CD14-positive monocyte (primary cell): ENCODE measurements around the gene RRAS. TPM values are rescaled to one million over a fixed set of nuclear protein-coding genes. Genes with fewer than 3 reads are reported as not detected.

ENCODE experiments used
- DNase-seq, 3 donors: peaks; one replicate each; pipeline ENCODE4 v3.0.0-alpha.2; 2011 to 2022
- H2AFZ ChIP-seq: 2 replicates; pipeline ENCODE4 v1.6.0; 2012; ENCODE audit warnings: mild to moderate bottlenecking, low read depth, low read length, inconsistent platforms; ENCODE audit not compliant: insufficient read depth, poor library complexity, severe bottlenecking
- H3K27ac ChIP-seq, 2 donors: 1 replicate in 1 of 2; 2 replicates in 1 of 2; pipeline ENCODE4 v1.5.1; 2012 to 2013; ENCODE audit warnings: low read length in 2 of 2, control low read depth in 1 of 2, inconsistent platforms in 1 of 2, low read depth in 1 of 2, mild to moderate bottlenecking in 1 of 2
- H3K27me3 ChIP-seq, 2 donors: one replicate each; pipeline versions ENCODE4 v1.6.0 to v1.6.1; 2011 to 2013; ENCODE audit warnings: low read length in 2 of 2; ENCODE audit not compliant: control insufficient read depth in 2 of 2, insufficient read depth in 2 of 2
- H3K36me3 ChIP-seq, 2 donors: replicated peaks in 1 of 2; 1 replicate in 1 of 2; 2 replicates in 1 of 2; pipeline versions ENCODE4 v1.5.1 to v1.6.1; 2012 to 2013; ENCODE audit warnings: low read length in 2 of 2, control low read depth in 1 of 2, inconsistent platforms in 1 of 2, mild to moderate bottlenecking in 1 of 2; ENCODE audit not compliant: insufficient read depth in 2 of 2, control insufficient read depth in 1 of 2
- H3K4me1 ChIP-seq, 2 donors: 1 replicate in 1 of 2; 2 replicates in 1 of 2; pipeline versions ENCODE4 v1.5.1 to v1.6.1; 2012 to 2013; ENCODE audit warnings: low read length in 2 of 2, control low read depth in 1 of 2, inconsistent platforms in 1 of 2, mild to moderate bottlenecking in 1 of 2, moderate library complexity in 1 of 2; ENCODE audit not compliant: insufficient read depth in 2 of 2, control insufficient read depth in 1 of 2
- H3K4me2 ChIP-seq: replicated peaks from 2 replicates; pipeline ENCODE3; 2012; ENCODE audit warnings: low read length, moderate library complexity, mild to moderate bottlenecking; ENCODE audit not compliant: poor library complexity, severe bottlenecking; ENCODE audit errors: extremely low read depth
- H3K4me3 ChIP-seq, 3 experiments: fragments of 200-600 bp in 1 of 3; sonication (generic) in 1 of 3; replicated peaks in 1 of 3; 1 replicate in 2 of 3; 2 replicates in 1 of 3; pipeline ENCODE4 v1.5.1; 2011 to 2013; ENCODE audit warnings: low read length in 3 of 3, mild to moderate bottlenecking in 3 of 3, control low read depth in 2 of 3, low read depth in 2 of 3, inconsistent platforms in 1 of 3, moderate library complexity in 1 of 3
- H3K79me2 ChIP-seq: 2 replicates; pipeline ENCODE4 v1.6.0; 2012; ENCODE audit warnings: mild to moderate bottlenecking, control low read depth, inconsistent platforms, low read length, moderate library complexity; ENCODE audit not compliant: insufficient read depth
- H3K9ac ChIP-seq: 2 replicates; pipeline ENCODE4 v1.6.0; 2017; ENCODE audit warnings: low read length, mild to moderate bottlenecking; ENCODE audit not compliant: insufficient read depth, poor library complexity, severe bottlenecking
- H3K9me3 ChIP-seq, 2 donors: replicated peaks in 1 of 2; 1 replicate in 1 of 2; 2 replicates in 1 of 2; pipeline versions ENCODE4 v1.5.1 to v1.6.1; 2012 to 2013; ENCODE audit warnings: low read length in 2 of 2, control low read depth in 1 of 2; ENCODE audit not compliant: control insufficient read depth in 1 of 2, insufficient read depth in 1 of 2
- H4K20me1 ChIP-seq: 2 replicates; pipeline ENCODE4 v1.6.0; 2012; ENCODE audit warnings: mild to moderate bottlenecking, low read length, control low read depth, moderate library complexity; ENCODE audit not compliant: insufficient read depth
- H3K27ac Mint-ChIP-seq, 7 donors: one replicate each; pipeline ENCODE4 v1.8.0; 2020; ENCODE audit warnings: mild to moderate bottlenecking in 7 of 7, mixed read lengths in 7 of 7, moderate library complexity in 6 of 7, inconsistent platforms in 2 of 7
- H3K27me3 Mint-ChIP-seq, 3 donors: one replicate each; pipeline ENCODE4 v1.8.0; 2021 to 2022; ENCODE audit warnings: low read depth in 3 of 3, mild to moderate bottlenecking in 3 of 3, mixed read lengths in 3 of 3, moderate library complexity in 3 of 3, inconsistent platforms in 1 of 3
- H3K36me3 Mint-ChIP-seq, 2 donors: one replicate each; pipeline ENCODE4 v1.8.0; 2020; ENCODE audit warnings: mixed read lengths in 2 of 2, inconsistent platforms in 1 of 2, mild to moderate bottlenecking in 1 of 2
- H3K4me1 Mint-ChIP-seq: one replicate; pipeline ENCODE4 v1.8.0; 2020; ENCODE audit warnings: mild to moderate bottlenecking, mixed read lengths
- H3K4me3 Mint-ChIP-seq, 2 donors: one replicate each; pipeline ENCODE4 v1.8.0; 2020; ENCODE audit warnings: mild to moderate bottlenecking in 2 of 2, mixed read lengths in 2 of 2, moderate library complexity in 1 of 2
- H3K9me3 Mint-ChIP-seq, 7 donors: one replicate each; pipeline ENCODE4 v1.8.0; 2020 to 2022; ENCODE audit warnings: mixed read lengths in 7 of 7, mild to moderate bottlenecking in 6 of 7, moderate library complexity in 6 of 7, inconsistent platforms in 2 of 7
- CTCF ChIP-seq: fragments of 200-600 bp; IDR thresholded peaks from one replicate; pipeline ENCODE4 v1.8.0; 2022; ENCODE audit warnings: antibody characterized with exemption, mild to moderate bottlenecking
- WGBS: methylation state at CpG from one replicate; pipeline ENCODE4 v1.1.5; 2013; ENCODE audit warnings: missing lambda C conversion rate; ENCODE audit not compliant: insufficient coverage; 5-methylcytosine and 5-hydroxymethylcytosine counted together
- intact Hi-C, 2 donors: fragments of 100-400 bp; cut with micrococcal nuclease; formaldehyde crosslinking; loops; one replicate each; pipeline versions ENCODE4 v1.15.0 to v1.15.1; 2023
- polyA plus RNA-seq, 3 donors: library from polyadenylated mRNA; depleted of rRNA in 1 of 3; unstranded in 2 of 3; stranded (reverse) in 1 of 3; fragments of 300-500 nt in 2 of 3; fragments of >200 nt in 1 of 3; fragmentation: Illumina TruSeq in 2 of 3; gene quantifications; 1 replicate in 2 of 3; 2 replicates in 1 of 3; pipeline ENCODE4 v1.2.3, GENCODE V29; 2012 to 2021

RRAS gene
- polyA plus RNA-seq, 3 donors, result 74.9 to 91.7 (median 80.0) TPM

- intact Hi-C loops, result loop anchor here in 1 of 2 donors (10.0 kb wide), 1 partner anchor 360 kb away; the partner anchor contains the start of genes VRK3 and ZNF473
- Histone ChIP-seq H3K36me3 (peaks cover 27 to 33% of the 10 kb centered on the region in 2 donors), H3K27ac (peak overlapping the region; percentile 52 to 78), H3K4me3 (peak overlapping the region; percentile 52 to 94 (median 72)), H2AFZ (peak overlapping the region; percentile 92), H3K9me3 (no peaks in the 10 kb centered on the region), H3K27me3 (no peaks in the 10 kb centered on the region), H3K9ac (peak overlapping the region; percentile 64), H3K4me2 (peak overlapping the region; percentile 100), H3K79me2 (peaks cover 45% of the 10 kb centered on the region), H4K20me1 (peaks cover 41% of the 10 kb centered on the region), H3K4me1 (peaks cover 17 to 35% of the 10 kb centered on the region in 2 donors)
- Mint-ChIP-seq H3K4me3 (peak overlapping the region; percentile 97 to 100), H3K27ac (peak overlapping the region; percentile 89 to 99 (median 94)), H3K27me3 (no peaks in the 10 kb centered on the region), H3K9me3 (no peaks in the 10 kb centered on the region), H3K36me3 (peaks cover 29 to 40% of the 10 kb centered on the region in 2 donors), H3K4me1 (peaks cover 32% of the 10 kb centered on the region)
- no peak for TF ChIP-seq CTCF
- WGBS, result 1% methylated on average over 7 of the region's 7 CpGs
- no peak for DNase-seq
These were observed 25.1 kb upstream of the RRAS start for GRCh38 chr19:49665036-49665350.

GRCh38 chr19:49664171-49665035 lies 24.5 kb upstream of the RRAS start:
- H3K36me3 ChIP-seq, result peaks cover 31 to 39% of the 10 kb centered on the region in 2 donors
- no peak for TF ChIP-seq CTCF
- Mint-ChIP-seq H3K27ac (peak overlapping the region; percentile 89 to 99 (median 94)), H3K36me3 (peaks cover 30 to 42% of the 10 kb centered on the region in 2 donors), H3K4me3 (peak overlapping the region; percentile 97 to 100), H3K4me1 (peaks cover 32% of the 10 kb centered on the region), H3K27me3 (no peaks in the 10 kb centered on the region), H3K9me3 (peaks cover 0 to 2% (median 0%) of the 10 kb centered on the region in 7 donors)
- peak; percentile 65 to 70 (median 69) for DNase-seq
- no peaks in the 10 kb centered on the region for H3K9me3 ChIP-seq
- no peaks in the 10 kb centered on the region for H3K27me3 ChIP-seq
- peak overlapping the region; percentile 64 for H3K9ac ChIP-seq
- peak overlapping the region; percentile 92 for H2AFZ ChIP-seq
- H3K4me1 ChIP-seq, result peaks cover 17 to 35% of the 10 kb centered on the region in 2 donors
- under 1% methylated on average over 53 of the region's 53 CpGs for WGBS
- intact Hi-C loops, result loop anchor here in 1 of 2 donors (1.0 to 10.0 kb wide), 3 partner anchors 22 to 360 kb away; partner anchors contain the start of genes NOSIP, SCAF1, VRK3 and ZNF473
- peaks cover 45% of the 10 kb centered on the region for H3K79me2 ChIP-seq
- H3K4me2 ChIP-seq, result peak overlapping the region; percentile 100
- H4K20me1 ChIP-seq, result peaks cover 47% of the 10 kb centered on the region
- H3K27ac ChIP-seq, result peak overlapping the region; percentile 52 to 78
- peak overlapping the region; percentile 52 to 94 (median 72) for H3K4me3 ChIP-seq
